GM23248 (cell line): Measurements from ENCODE around the gene AKT3.

ENCODE experiments used
- EZH2 ChIP-seq: fragments of 200-600 bp; sonication (generic); IDR thresholded peaks from 2 replicates; pipeline ENCODE4 v1.6.1; 2018; ENCODE audit warnings: antibody characterized with exemption, mild to moderate bottlenecking; ENCODE audit not compliant: insufficient read depth, poor library complexity, severe bottlenecking
- EZH2phosphoT487 ChIP-seq: fragments of 200-600 bp; sonication (generic); IDR thresholded peaks from 2 replicates; pipeline ENCODE4 v1.6.1; 2018; ENCODE audit warnings: antibody characterized with exemption, moderate library complexity, mild to moderate bottlenecking, low read depth; ENCODE audit not compliant: insufficient read depth

GRCh38 chr1:243605604-243606003 lies 244.4 kb downstream of the AKT3 start:
- TF ChIP-seq EZH2 (no peak), EZH2phosphoT487 (no peak)
